GM21423 (cell line): Measurements from ENCODE around the gene FLYWCH1.
"Not testable (repeated sequence)": the region's sequence is repeated elsewhere in the genome, so short reads cannot be mapped to it uniquely, and the experiment has no call there.

ENCODE experiments used
- ATAC-seq: cut with Tn5 transposase; IDR thresholded peaks from one replicate; pipeline ENCODE4 v1.9.1; 2021; ENCODE audit warnings: mild to moderate bottlenecking, moderate library complexity; ENCODE audit not compliant: unreplicated experiment

FLYWCH1 gene

DNA sequence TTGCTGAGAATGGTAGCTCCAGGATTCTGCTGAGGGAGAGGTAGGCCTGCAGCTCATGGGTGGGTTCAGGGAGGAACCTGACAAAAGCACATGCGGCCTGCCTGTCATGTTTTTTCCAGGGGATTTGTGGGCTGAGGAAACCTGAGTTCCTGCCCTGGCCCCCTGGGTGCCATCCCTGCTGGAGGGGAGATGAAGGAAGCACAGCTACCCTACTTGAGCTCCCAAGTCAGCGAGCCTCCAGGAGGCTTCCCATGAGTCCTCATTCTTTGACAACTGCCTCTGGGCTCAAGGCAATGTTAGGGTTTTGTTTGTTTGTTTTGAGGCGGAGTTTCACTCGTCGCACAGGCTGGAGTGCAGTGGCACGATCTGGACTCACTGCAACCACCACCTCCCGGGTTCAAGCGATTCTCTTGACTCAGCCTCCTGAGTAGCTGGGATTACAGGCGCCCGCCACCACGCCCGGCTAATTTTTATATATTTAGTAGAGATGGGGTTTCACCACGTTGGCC is 12.1 kb upstream of the FLYWCH1 start:
- no peak for ATAC-seq

DNA sequence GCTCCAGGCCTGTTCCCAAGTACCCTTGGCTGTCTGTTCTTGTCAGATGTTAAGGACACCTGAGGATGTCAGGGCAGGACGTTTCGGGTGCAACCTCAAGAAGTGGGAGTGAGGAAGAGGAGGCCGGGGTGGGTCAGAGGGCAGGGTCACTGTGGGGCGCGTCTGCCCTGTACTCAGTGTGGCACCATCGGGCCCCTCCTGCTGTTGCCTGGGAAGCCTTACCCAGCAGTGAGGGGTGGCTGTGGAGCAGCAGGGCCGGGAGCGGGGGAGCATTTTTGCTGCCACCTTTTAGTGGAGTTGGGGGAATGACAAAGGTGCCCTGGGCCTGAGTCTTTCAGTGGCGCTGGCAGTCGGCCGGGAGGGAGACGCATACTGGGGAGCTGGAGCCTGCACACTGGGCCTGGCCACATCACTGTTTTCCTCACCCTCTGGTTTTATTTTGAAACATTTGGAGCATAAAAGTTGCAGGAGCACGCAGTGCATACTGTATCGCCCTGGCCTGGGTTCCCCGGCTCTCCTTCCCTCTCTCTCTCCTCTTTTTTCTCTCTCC is 11.1 kb upstream of the FLYWCH1 start:
- no peak for ATAC-seq

DNA sequence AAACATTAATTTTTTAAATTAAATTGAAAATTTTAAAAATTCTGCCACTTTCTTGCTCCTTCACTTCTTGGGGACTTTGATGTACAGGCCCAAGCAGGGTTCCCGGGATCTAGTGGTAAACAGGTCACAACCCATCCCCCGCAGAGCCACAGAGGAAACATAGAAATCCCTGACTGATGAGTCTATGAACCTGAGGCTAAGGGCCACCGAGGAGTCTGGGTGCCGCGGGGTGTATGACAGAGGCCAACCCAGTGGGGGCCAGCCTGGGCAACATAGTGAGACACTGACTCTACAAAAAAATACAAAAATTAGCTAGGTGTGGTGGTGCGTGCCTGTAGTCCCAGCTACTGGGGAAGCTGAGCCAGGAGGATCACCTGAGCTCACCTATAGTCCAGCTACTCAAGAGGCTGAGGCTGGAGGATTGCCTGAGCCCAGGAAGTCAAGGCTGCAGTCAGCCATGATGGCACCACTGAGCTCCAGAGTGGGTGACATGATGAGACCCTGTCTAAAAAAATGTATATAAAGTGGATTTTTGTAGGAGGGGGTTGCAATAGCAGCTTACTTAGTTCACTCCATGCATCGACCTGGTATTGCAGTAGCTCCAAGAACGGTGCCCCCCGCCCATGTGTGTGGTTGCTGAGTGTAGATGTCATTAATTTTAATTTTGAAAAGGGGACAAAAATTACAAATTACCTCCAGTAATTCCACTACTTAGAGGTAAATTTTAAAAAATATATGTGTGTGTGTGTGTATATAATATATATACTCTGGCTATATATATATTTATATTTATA is 9.2 kb upstream of the FLYWCH1 start:
- no peak for ATAC-seq

DNA sequence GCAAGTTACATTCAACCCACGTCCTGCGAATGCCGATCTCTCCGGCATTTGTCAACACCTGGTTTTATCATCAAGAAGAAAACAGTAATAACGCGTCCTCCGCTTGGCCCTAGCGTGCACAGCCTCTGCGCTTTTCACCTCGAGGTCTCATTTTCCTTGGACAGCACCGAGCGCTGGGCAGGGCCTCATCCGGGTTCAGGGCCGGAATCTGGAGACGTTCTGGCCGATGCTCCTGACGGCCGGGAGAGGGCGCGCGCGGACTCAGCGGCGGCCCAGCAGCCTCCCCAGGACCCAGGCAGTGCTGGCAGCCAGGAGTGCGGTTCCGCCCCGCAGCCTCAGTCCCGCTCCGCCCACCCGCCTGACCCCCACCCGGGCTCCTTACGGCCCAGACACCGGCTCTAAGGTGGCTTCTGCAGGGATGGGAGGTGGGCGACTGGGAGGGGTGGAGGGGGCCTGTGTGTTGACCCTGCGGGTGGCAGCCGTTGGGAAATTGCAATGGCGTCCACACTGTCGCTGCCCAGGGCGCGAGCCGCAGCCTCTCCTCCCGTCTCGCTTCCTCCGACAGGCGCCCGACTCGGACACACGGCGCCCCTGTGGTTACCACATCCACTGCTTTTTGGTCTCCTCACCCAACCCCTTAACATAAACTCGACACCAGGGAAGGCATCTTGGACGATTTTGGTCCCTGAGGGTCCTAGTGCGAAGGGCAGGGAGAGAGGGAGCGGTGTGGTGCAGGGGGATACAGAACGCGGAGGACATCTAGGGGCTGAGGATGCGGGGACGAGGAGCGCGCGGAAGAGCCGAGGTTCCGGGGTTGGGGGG is 7.4 kb upstream of the FLYWCH1 start:
- ATAC-seq: peak; percentile 34

DNA sequence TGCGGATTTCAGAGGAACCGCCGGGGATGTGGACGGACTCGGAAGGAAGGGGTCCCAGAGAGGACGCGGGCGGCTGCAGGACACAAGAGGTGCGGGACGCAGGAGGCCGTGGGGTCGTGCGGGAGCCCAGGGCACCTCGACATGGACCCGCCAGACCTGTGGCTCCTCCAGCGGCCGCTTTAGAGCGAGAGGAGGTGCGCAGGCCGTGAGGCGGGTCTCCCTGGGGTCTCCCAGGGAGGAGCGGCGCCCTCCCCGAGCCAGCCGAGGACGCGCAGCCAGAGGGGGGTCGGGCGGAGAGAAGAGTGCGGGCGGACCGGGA is 6.8 kb upstream of the FLYWCH1 start:
- peak; percentile 1 for ATAC-seq

DNA sequence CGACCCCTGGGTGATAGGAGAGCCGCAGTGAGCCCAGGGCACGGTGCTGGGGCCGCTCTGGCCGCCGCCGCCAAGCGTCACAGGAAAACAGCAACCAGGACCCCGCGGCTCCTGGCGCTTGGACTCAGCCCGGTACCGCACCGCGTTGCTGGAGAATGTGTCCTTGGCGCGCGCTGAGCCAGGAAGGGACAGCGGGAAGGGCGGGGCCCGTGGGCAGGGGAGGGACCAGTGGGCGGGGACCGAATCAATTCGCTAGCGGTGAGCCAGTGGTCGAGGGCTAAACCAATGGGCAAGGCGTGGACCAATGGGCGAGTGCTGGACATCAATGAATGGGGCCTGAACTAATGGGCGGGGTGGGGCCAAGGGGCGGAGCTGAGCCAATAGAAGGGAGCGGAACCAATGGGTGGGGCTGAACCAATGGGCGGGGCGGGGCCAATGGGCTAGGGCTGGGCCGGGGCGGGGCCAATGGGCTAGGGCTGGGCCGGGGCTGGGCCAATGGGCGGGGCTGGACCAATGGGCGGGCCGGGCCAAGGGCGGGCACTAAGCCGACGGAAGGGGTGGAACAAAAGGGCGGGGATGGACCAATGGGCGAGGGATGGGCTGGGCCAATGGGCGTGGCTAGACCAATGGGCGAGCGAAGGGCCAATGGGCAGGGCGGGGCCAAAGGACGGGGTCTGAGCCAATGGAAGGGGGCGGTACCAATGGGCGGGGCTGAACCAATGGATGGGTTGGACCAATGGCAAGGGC is 6.3 kb upstream of the FLYWCH1 start:
- ATAC-seq: peak; percentile 74

- no peak for ATAC-seq
Measured at GRCh38 chr16:2905988-2906387, 5.7 kb upstream of the FLYWCH1 start.

DNA sequence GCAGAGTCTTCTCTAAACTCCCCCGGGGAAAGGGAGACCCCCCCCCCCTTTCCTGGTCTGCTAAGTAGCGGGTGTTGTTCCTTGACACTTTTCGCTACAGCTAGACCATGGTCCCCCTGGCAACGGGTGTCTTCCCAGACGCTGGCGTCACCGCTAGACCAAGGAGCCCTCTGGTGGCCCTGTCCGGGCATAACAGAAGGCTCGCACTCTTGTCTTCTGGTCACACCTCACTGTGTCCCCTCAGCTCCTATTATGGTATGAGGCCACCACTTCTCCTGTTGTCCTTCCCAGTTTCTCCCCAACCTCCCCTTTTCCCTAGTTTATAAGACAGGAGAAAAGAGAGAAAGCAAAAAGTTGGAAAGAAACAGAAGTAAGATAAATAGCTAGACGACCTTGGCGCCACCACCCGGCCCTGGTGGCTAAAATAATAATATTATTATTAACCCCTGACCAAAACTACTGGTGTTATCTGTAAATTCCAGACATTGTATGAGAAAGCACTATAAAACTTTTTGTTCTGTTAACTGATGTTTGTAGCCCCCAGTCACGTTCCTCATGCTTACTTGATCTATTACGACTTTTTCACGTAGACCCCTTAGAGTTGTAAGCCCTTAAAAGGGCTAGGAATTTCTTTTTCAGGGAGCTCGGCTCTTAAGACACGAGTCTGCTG is 4.5 kb upstream of the FLYWCH1 start:
- not testable (repeated sequence) for ATAC-seq

GRCh38 chr16:2910441-2910969 is 1.2 kb upstream of the FLYWCH1 start:
- ATAC-seq: no peak

GRCh38 chr16:2912330-2913199 is 834 bp downstream of the FLYWCH1 start:
- no peak for ATAC-seq

- ATAC-seq: no peak
Measured at GRCh38 chr16:2913603-2914002, 1.9 kb downstream of the FLYWCH1 start.

DNA sequence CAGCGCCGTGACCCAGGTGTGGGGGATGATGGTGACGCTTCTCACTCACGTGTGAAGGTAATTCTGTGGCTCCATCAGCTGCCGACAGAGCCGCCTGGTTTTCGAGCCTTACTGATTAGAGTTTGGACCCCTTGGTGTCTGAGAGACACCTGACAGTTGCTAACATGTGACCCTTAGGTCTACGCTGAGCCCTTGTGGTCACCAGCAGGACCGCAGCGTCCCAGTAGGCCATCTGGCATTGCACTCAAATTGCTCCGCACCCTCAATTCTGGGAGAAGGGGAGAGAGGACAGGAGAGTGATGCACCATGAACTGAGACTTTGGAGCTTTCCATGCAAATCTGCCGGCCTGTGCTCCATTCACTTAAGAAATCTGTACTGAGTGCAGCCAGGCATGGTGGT is 2.5 kb downstream of the FLYWCH1 start:
- no peak for ATAC-seq

DNA sequence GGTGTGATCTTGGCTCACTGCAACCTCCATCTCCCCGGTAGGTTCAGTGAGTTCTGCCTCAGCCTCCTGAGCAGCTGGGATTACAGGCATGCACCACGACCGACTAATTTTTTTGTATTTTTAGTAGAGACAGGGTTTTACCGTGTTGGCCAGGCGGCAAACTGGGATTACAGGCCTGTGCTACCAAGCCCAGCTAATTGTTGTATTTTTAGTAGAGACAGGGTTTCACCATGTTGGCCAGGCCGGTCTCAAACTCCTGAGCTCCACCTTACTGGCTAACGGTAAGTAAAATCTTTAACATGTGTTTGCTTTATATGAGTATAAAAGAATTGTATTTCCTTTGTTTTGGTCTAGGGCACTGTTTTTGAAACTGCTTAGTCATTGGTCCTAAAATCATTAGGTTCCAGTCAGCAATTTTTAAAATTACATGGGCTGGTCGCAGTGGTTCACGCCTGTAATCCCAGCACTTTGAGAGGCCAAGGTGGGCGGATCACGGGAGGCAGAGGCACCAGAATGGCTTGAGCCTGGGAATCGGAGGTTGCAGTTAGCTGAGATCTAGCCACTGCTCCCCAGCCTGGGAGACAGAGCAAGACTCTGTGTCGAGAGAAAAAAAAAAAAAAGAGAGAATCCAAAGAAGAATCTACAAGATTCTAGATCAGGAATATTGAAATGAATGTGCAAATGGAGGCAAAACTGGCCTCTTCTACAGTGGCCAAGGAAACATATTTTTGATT is 3.6 kb downstream of the FLYWCH1 start:
- no peak for ATAC-seq

DNA sequence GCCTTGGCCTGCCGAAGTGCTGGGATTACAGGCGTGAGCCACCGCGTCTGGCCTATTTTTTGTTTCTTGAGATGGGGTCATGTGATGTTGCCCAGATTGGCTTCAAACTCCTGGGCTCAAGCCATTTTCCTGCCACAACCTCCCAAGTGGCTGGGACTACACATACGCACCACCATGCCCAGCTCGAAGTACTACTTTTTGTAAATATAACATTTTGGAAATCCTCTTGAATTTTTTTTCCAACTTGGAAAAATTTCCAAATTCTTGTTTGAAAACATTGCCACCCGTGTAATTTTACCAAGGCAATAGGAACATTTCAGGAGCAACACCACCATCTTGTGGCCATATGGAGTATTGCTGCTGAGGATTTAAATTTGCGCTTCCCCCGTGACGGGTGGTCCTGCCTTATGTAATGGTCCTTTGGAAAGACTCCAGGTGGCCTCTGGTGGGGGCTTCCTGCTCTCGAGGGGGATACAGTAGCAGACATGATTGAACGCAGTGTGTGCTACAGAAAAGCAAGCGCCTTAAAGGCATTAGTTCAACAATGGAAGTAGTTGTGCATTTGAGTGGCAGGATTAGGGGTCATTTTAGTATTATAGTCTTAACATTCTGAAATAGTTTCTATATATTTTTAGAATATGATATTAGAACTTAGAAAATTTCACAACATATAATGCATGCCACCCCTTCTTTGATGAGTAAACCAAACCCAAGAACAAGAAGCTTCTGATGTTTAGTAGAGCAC is 8.0 kb downstream of the FLYWCH1 start:
- ATAC-seq: no peak

DNA sequence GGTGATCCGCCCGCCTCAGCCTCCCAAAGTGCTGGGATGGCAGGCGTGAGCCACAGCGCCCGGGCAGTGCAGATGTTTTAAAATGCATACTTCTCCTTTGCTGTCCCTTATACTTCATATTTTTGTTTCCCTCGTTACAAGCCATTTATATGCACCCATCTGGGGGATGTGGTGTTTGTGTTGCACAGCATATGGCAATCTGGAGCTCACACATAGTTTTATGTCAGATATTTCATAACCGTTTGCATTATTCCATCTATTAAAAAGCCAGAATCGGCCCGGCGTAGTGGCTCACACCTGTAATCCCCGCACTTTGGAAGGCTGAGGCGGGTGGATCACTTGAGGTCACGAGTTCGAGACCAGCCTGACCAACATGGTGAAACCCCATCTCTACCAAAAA is 11.8 kb downstream of the FLYWCH1 start:
- no peak for ATAC-seq

- ATAC-seq: no peak
Measured at GRCh38 chr16:2924901-2925755, 13.4 kb downstream of the FLYWCH1 start.
